Common myeloid progenitor, CD34-positive (primary cell): ENCODE measurements around the gene KXD1.

Experiments used
- CTCF ChIA-PET: fragments of 350-600 bp; sonication (Branson Sonifier 250); formaldehyde crosslinking; loops from one replicate; lab custom pipeline; 2021; ENCODE audit warnings: antibody characterized with exemption; lab: Charles Lee
- POLR2A ChIA-PET: fragments of 350-600 bp; sonication (Branson Sonifier 250); formaldehyde crosslinking; loops from one replicate; lab custom pipeline; 2021; ENCODE audit warnings: antibody characterized with exemption; lab: Charles Lee
- DNase-seq, 3 donors: peaks; one replicate each; pipeline versions ENCODE4 v3.0.0 to v3.0.0-alpha.2; 2013
- H3K27ac ChIP-seq, 2 experiments: 1 replicate in 1 of 2; 2 replicates in 1 of 2; pipeline ENCODE4 v1.7.0; 2013; ENCODE audit warnings: inconsistent platforms in 2 of 2, low read length in 2 of 2, mild to moderate bottlenecking in 2 of 2, low read depth in 1 of 2, moderate library complexity in 1 of 2; ENCODE audit not compliant: severe bottlenecking in 2 of 2, insufficient read depth in 1 of 2, poor library complexity in 1 of 2
- H3K27me3 ChIP-seq, 5 experiments: replicated peaks in 2 of 5; 1 replicate in 3 of 5; 2 replicates in 2 of 5; pipeline versions ENCODE4 v1.6.1 to v1.7.0; 2013; ENCODE audit warnings: low read length in 4 of 5, mild to moderate bottlenecking in 2 of 5, moderate library complexity in 2 of 5, inconsistent platforms in 1 of 5; ENCODE audit not compliant: insufficient read depth in 5 of 5, control insufficient read depth in 4 of 5
- H3K36me3 ChIP-seq, 4 experiments: 1 replicate in 2 of 4; 2 replicates in 2 of 4; pipeline versions ENCODE4 v1.6.1 to v1.7.0; 2013; ENCODE audit warnings: low read length in 3 of 4, control low read depth in 1 of 4, mild to moderate bottlenecking in 1 of 4; ENCODE audit not compliant: control insufficient read depth in 4 of 4, insufficient read depth in 4 of 4
- H3K4me1 ChIP-seq, 4 experiments: 1 replicate in 3 of 4; 2 replicates in 1 of 4; pipeline versions ENCODE4 v1.6.1 to v1.7.1; 2013; ENCODE audit warnings: low read length in 3 of 4, mild to moderate bottlenecking in 3 of 4, control low read depth in 1 of 4, inconsistent platforms in 1 of 4, moderate library complexity in 1 of 4; ENCODE audit not compliant: control insufficient read depth in 4 of 4, insufficient read depth in 4 of 4; ENCODE audit errors: control extremely low read depth in 1 of 4
- H3K4me3 ChIP-seq, 7 experiments: 1 replicate in 4 of 7; 2 replicates in 3 of 7; pipeline versions ENCODE4 v1.5.1 to v1.7.0; 2013; ENCODE audit warnings: mild to moderate bottlenecking in 7 of 7, low read length in 6 of 7, moderate library complexity in 6 of 7, inconsistent platforms in 2 of 7, low read depth in 2 of 7, control low read depth in 1 of 7; ENCODE audit not compliant: insufficient read depth in 4 of 7, control insufficient read depth in 1 of 7; ENCODE audit errors: extremely low read depth in 1 of 7
- H3K9me3 ChIP-seq, 5 experiments: 1 replicate in 4 of 5; 2 replicates in 1 of 5; pipeline versions ENCODE4 v1.6.1 to v1.7.1; 2013; ENCODE audit warnings: low read length in 4 of 5, mild to moderate bottlenecking in 2 of 5, inconsistent platforms in 1 of 5, low read depth in 1 of 5, moderate library complexity in 1 of 5; ENCODE audit not compliant: control insufficient read depth in 4 of 5, insufficient read depth in 2 of 5; ENCODE audit errors: control extremely low read depth in 1 of 5
- WGBS: methylation state at CpG from one replicate; pipeline ENCODE4 v1.1.5; 2013; ENCODE audit not compliant: insufficient coverage; 5-methylcytosine and 5-hydroxymethylcytosine counted together

Gene KXD1

DNA sequence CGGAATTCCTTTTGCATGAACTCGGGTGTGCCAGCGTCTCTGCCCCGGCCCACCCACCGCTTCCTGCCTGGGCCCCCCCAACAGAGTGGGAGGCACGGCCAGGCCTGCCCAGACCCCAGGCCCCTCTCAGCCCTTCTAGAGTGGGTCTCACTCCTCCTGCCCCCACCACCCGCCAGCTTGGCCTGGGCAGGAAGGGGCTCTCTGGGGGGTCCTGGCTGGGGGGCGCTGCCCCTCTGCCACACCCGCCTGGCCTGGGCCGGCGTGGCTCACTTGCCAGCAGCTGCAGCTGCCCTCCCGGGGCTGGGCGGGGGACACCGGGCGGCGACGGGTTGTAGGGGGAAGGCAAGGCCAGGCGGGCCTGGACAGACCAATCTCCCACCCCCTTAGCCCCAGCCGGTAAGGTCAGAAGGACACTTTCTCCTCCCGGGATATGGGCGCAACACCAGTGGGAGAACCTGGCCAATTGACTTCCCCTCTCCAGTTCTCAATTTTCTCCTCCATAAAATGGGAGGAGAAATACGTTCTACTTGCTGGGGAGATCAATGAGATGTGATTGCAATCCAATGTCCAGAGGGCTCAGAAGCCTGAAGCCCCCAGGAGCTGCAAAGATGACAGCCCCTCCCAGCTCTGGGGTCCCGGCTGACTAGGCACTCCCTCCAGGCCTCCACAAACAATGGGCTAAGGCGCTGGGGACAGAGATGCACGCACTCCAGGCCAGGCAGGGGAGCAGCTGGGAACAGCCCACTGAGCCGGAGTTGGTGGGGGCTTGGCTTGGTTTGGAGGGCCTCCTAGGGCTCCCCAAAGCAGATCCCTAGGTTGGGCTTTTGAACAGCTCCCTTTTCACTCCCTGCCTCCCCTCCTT, 46.5 kb downstream of the KXD1 start:
- ChIA-PET CTCF (interaction anchor here (1.2 to 1.6 kb wide), 2 partner anchors 16 to 57 kb away, joined by 3 to 4 read pairs; partner anchors contain the start of gene REX1BD), POLR2A (no interaction called here)
- H3K4me3 ChIP-seq, result no peak overlapping the region
- H3K27me3 ChIP-seq, result peaks cover 6 to 88% (median 34%) of the 10 kb centered on the region in 5 experiments
- H3K4me1 ChIP-seq, result peaks cover 0 to 20% (median 10%) of the 10 kb centered on the region in 4 experiments
- 7% methylated on average over 5 of the region's 26 CpGs for WGBS
- DNase-seq, result no peak
- H3K9me3 ChIP-seq, result no peaks in the 10 kb centered on the region
- no peaks in the 10 kb centered on the region for H3K36me3 ChIP-seq
- H3K27ac ChIP-seq, result no peak overlapping the region

DNA sequence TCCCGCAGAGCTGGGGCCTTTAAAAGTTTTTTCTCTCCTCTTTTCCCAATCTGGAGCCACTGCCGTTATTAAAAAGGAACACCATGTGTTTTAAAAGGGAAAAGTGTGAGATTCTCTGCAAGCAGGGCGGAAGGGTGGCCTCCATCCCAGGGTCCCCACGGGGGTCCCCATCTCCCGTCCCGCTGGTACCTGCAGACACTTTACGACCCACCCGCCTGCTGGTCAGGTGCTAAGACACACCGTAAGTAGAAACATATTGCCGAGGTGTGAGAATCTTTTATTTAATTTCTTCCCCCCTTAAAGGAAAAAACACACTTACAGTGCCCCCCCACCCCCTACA, 47.1 kb downstream of the KXD1 start:
- CTCF ChIA-PET, result interaction anchor here (0.6 to 1.6 kb wide), 3 partner anchors 17 to 80 kb away, joined by 3 to 4 read pairs (median 3); partner anchors contain the start of gene REX1BD
- H3K27me3 ChIP-seq, result peaks cover 9 to 88% (median 39%) of the 10 kb centered on the region in 5 experiments

DNA sequence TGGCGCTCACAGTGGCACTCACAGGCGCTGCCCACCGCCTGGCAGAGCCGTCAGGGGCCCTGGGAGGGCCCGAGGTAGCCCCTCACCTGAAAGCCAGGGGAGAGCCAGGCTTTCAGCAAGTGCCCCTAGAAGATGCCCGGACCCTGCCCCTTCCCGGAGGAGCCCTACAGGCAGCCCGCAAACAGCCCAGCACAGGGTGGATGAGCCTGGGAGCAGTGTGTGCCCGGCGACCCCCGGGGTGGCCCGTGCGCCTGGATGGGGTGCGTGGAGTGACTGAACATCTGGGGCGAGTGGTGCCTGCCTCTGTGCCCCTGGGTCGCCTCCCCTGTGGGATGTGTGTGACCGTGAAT, 47.5 kb downstream of the KXD1 start:
- POLR2A ChIA-PET, result no interaction called here

More for the DNA sequence above, 47.1 kb downstream of the KXD1 start:
- H3K4me3 ChIP-seq, result no peak overlapping the region
- POLR2A ChIA-PET, result no interaction called here
- WGBS, result 6% methylated on average over 4 of the region's 10 CpGs
- H3K36me3 ChIP-seq, result no peaks in the 10 kb centered on the region
- no peaks in the 10 kb centered on the region for H3K9me3 ChIP-seq
- no peak overlapping the region for H3K27ac ChIP-seq
- no peak for DNase-seq
- H3K4me1 ChIP-seq, result peaks cover 0 to 20% (median 10%) of the 10 kb centered on the region in 4 experiments

DNA sequence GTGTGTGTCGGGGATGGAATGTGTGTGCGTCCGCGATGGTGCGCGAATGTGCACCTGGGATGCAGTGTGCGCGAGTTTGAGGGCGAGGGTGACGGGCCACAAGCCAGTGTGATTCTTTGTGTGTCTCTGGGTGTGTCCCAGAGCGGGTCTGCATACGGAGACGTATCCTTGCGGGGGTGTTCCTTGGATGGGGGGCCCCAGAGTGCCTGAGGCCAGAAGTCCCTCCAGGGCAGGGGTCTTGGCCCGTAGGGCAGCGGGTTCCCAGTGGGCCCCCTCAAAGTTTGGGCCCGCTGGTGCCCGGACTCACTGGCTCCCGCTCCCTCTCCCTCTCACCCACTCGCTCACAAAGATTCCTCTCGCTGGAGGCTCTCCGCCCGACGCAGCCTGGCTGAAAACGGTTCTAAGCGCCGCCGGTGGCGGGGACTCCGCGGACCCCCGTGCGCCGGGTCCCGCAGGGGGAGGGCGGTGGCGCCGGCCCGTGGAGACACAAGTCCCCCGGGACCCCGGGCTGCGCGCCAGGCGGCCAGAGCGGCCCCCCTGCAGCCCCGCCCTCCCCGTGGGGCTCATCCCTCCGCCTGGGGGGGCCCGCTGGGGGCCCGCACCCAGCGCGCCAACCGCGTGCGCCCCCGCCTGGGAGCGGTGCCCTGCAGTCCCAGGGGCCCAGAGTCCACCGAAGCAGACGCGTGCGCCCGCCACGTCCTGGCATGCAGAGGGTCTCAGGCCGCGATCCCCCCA, 48.0 kb downstream of the KXD1 start:
- H3K27me3 ChIP-seq, result peaks cover 9 to 93% (median 45%) of the 10 kb centered on the region in 5 experiments
- ChIA-PET CTCF (interaction anchor here (0.6 kb wide), 1 partner anchor 79 kb away, joined by 3 read pairs; no protein-coding TSS in a partner anchor), POLR2A (no interaction called here)
- no peak overlapping the region for H3K4me3 ChIP-seq
- no peaks in the 10 kb centered on the region for H3K9me3 ChIP-seq
- no peaks in the 10 kb centered on the region for H3K36me3 ChIP-seq
- no peak for DNase-seq
- 3% methylated on average over 56 of the region's 65 CpGs for WGBS
- H3K4me1 ChIP-seq, result peaks cover 0 to 24% (median 12%) of the 10 kb centered on the region in 4 experiments
- no peak overlapping the region for H3K27ac ChIP-seq

More for the DNA sequence above, 47.5 kb downstream of the KXD1 start:
- no peak for DNase-seq
- H3K4me3 ChIP-seq, result no peak overlapping the region
- peaks cover 9 to 88% (median 43%) of the 10 kb centered on the region in 5 experiments for H3K27me3 ChIP-seq
- H3K4me1 ChIP-seq, result peaks cover 0 to 20% (median 10%) of the 10 kb centered on the region in 4 experiments
- H3K36me3 ChIP-seq, result no peaks in the 10 kb centered on the region
- no peak overlapping the region for H3K27ac ChIP-seq
- H3K9me3 ChIP-seq, result no peaks in the 10 kb centered on the region
- WGBS, result 6% methylated on average over 16 of the region's 17 CpGs
- CTCF ChIA-PET, result interaction anchor here (0.6 to 1.2 kb wide), 2 partner anchors 56 to 79 kb away, joined by 3 read pairs; no protein-coding TSS in a partner anchor

DNA sequence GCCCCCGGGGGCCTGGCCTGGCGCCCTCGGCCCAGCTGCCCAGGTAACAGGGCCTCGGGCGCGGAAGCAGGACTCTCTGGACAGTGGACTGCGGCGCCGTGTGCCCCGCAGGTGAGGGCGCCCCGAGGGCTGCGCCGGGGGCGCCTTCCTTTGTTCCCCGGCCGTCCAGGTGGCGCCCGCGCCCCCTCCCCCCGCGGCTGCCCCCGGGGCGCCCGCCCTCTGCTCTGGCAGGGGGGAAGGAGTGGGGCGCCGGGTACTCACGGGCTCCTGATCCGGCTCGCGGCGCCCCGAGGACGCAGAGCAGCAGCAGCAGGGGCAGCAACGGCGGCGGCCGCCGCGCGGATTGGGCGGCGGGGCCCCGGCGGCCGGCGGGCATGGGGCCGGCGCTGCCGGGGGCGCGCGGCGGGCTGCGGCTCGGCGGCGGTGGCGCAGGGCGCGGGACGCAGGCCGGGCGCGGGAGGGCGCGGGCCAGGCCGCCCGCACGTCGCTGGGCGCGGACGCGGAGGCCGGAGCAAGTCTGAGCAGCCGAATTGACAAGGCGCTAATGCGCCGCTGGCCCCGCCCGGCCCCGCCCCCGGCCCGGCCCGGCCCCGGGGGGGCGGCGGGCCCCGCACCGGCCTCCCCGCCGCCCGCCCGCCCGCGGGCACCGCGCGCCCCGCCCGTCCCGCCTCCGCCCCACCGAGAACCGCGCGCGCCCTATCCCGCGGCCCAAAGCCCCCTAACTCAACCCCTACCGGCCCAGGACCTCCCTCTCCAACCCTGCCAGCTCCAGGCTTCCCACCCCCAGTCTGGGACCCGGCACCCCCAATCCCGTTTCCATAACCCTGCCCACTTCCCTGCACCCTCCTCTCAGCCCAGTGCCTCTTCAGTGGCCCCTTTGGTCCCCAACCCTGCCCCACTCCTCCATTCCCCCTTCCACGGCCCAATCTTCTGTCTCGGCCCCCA, 48.9 kb downstream of the KXD1 start, which contains the start of gene CRLF1:
TSS of gene CRLF1 (minus strand) at position 519 of the 945 bp plus-strand sequence. CDS start at position 376, 143 bp downstream.
- H3K27ac ChIP-seq, result no peak within 1 kb of the TSS
- ChIA-PET CTCF (no interaction called here), POLR2A (no interaction called here)
- no peaks in the 10 kb centered on the region for H3K9me3 ChIP-seq
- under 1% methylated on average over 68 of the region's 116 CpGs for WGBS
- H3K4me3 ChIP-seq, result peak within 1 kb of the TSS in 1 of 7 experiments; percentile 2
- H3K27me3 ChIP-seq, result peaks cover 9 to 96% (median 50%) of the 10 kb centered on the region in 5 experiments
- DNase-seq, result no peak
- peaks cover 0 to 31% (median 17%) of the 10 kb centered on the region in 4 experiments for H3K4me1 ChIP-seq
- no peaks in the 10 kb centered on the region for H3K36me3 ChIP-seq

DNA sequence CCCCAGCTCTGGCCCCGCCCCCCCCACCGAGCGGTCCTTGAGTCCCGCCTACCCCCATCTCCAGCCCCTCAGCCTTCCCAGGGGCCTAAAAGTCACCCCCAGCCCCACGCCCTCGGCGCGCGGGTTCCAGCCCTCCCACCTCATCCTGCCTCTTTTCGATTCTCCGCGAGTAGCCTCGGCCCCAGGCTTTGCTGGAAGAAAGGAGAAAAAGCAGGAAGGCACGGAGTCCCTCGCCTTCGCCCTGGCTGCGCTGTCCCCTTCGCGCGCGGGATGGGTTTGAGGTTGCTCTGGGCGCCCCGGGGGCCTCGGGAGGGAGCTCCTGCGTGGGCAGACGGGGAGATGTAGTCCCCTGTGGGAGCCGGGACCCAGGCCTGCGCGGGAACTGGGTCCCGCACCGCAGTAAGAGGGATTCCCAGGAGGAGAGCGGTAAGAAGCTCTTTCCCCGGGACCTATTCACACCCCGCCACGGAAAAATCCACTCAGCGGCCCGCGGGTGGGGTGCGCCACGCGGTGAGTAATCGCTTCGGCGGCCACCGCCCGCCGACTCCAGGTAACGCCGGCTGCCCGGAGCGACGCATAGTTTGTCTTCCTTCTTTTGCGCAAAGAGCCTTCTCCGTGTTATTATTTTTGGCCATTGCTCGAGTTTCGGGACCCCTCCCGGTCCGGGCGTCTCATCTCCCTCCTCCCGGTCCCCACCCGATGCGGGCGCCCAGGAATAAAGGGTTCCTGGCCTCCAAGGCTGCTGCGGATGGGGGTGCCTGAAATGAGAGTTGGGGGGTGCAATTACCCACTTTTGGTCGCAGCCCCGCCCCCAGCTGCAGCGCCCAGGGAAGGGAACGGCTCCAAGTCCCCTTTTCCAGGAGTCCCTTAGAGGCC, 49.8 kb downstream of the KXD1 start:
- no peaks in the 10 kb centered on the region for H3K36me3 ChIP-seq
- POLR2A ChIA-PET, result no interaction called here
- WGBS, result 2% methylated on average over 43 of the region's 68 CpGs
- H3K27ac ChIP-seq, result no peak overlapping the region
- CTCF ChIA-PET, result no interaction called here
- peaks cover 0 to 40% (median 25%) of the 10 kb centered on the region in 4 experiments for H3K4me1 ChIP-seq
- no peaks in the 10 kb centered on the region for H3K9me3 ChIP-seq
- no peak for DNase-seq
- peaks cover 9 to 96% (median 57%) of the 10 kb centered on the region in 5 experiments for H3K27me3 ChIP-seq
- peak overlapping the region in 1 of 7 experiments; percentile 2 for H3K4me3 ChIP-seq
